Rectal smooth muscle tissue (tissue), 1 donor: ENCODE data around the gene HDAC4.

Experiments used
- H3K27ac ChIP-seq: one replicate; pipeline ENCODE4 v1.7.0; 2013; ENCODE audit warnings: low read depth, low read length, inconsistent platforms
- H3K27me3 ChIP-seq: one replicate; pipeline ENCODE4 v1.7.0; 2013; ENCODE audit warnings: low read length; ENCODE audit not compliant: control insufficient read depth, insufficient read depth
- H3K36me3 ChIP-seq: one replicate; pipeline ENCODE4 v1.7.0; 2013; ENCODE audit warnings: low read length; ENCODE audit not compliant: control insufficient read depth, insufficient read depth
- H3K4me1 ChIP-seq: one replicate; pipeline ENCODE4 v1.7.0; 2013; ENCODE audit warnings: low read length; ENCODE audit not compliant: control insufficient read depth, insufficient read depth
- H3K4me3 ChIP-seq: one replicate; pipeline ENCODE4 v1.7.0; 2013; ENCODE audit warnings: low read length
- H3K9ac ChIP-seq: one replicate; pipeline ENCODE4 v1.7.0; 2013; ENCODE audit warnings: low read length

HDAC4 gene

DNA sequence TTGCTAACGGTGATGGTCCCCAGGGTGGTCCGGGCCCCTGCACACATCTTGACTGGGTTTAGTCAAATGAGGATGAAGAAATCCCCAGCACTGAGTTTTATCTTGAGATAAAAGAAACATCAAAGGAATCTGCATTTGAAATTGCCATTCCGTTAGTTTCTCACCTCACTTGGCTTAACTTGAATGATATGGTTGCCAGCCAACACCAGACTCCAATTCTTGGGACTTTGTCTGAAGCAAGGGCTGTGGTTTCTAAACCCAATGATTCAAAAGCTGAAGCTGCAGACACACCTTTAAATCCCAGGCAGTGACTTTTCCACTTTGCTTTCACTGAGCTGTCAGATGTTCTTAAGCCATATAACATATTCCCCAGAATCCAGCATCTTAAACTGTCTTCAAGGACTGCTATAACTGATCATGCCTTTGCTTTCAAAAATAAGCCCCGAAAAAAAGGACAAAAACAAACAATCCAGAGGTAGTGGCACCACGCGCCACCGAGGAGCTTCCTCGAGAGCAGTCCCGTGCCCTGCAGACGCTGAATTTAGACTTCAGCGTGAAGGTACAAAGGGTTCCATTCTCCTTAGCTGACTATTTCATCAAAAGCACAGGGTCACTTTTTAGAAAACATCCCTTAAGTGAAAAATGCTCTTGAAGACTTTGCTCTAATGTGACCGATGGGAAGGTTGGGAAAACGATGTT lies 189.3 kb downstream of the HDAC4 start:
- H3K4me1 ChIP-seq, result peaks cover 20% of the 10 kb centered on the region
- H3K36me3 ChIP-seq, result no peaks in the 10 kb centered on the region
- no peak overlapping the region for H3K9ac ChIP-seq
- H3K27ac ChIP-seq, result no peak overlapping the region
- no peaks in the 10 kb centered on the region for H3K27me3 ChIP-seq
- H3K4me3 ChIP-seq, result no peak overlapping the region

DNA sequence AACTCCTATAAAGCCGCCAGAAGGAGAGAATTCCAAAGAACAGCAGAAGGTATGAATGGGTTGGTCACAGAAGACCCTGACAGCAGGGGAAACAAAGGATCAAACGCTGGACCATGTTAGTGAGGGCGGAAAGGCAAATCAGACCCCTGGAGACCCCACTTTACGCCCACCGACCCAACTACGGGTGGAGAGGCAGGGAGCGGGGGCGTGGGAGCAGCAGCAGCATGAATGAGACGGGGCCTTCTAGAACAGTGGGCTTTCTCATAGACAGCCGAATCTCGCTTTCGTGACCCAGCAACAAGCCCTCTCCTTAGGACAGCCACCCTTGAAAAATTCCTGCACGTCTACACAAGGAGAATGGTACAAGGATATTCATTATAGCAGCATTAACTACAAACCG lies 191.0 kb downstream of the HDAC4 start:
- Histone ChIP-seq H3K4me1 (peaks cover 23% of the 10 kb centered on the region), H3K9ac (no peak overlapping the region), H3K4me3 (no peak overlapping the region), H3K27me3 (no peaks in the 10 kb centered on the region), H3K27ac (no peak overlapping the region), H3K36me3 (no peaks in the 10 kb centered on the region)

DNA sequence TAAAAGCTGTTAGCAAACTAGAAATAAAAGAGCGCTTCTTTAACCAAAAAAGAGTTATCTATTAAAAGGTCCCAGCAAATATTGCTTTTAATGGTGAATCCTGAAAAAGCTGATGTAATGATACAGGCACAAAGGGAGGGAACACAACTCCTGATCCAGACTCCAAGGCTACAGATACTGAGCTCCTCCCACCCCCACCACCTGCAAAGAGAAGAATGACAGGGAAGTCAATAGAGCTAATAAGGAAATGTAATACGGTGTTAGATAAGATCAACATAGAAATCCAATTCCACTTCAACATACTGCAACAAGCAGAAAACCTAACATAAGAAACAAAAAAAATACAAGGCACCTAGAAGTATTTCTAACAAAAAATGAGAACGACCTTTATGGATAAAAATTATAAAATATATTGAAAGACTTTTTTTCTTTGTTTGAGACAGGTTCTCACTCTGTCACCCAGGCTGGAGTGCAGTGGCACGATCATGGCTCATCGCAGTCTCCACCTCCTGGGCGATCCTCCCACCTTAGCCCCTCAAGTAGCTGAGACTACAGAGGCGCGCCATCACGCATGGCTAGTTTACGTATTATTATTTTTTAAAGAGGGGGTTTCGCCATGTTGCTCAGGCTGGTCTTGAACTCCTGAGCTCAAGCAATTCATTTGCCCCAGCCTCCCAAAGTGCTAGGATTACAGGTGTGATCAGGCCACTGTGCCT lies 192.2 kb downstream of the HDAC4 start:
- H3K4me3 ChIP-seq, result no peak overlapping the region

DNA sequence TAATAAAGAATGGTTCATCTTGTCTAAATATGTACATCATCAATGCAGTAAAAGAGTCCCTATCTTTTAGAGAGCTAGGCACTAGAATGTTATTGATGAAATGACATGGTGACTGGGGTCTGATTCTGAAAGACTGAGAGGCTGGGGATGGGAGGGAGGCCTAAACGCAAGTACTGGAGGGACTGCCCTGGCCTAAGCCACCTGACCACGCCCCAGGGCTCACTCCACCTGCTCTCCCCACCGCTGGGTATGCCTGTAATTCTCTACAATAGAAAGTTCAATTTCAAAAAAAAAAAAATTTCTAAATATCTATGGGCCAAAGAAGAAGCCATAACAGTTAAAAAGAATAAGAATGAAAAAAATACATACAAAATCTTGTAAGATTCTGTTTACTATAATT lies 194.0 kb downstream of the HDAC4 start:
- Histone ChIP-seq H3K27me3 (no peaks in the 10 kb centered on the region), H3K9ac (no peak overlapping the region), H3K4me1 (peaks cover 19% of the 10 kb centered on the region), H3K4me3 (no peak overlapping the region), H3K27ac (no peak overlapping the region), H3K36me3 (no peaks in the 10 kb centered on the region)

More for the DNA sequence above, 192.2 kb downstream of the HDAC4 start:
- no peaks in the 10 kb centered on the region for H3K27me3 ChIP-seq
- no peaks in the 10 kb centered on the region for H3K36me3 ChIP-seq
- H3K4me1 ChIP-seq, result peaks cover 17% of the 10 kb centered on the region
- H3K27ac ChIP-seq, result no peak overlapping the region
- H3K9ac ChIP-seq, result no peak overlapping the region

GRCh38 chr2:239206042-239206441 lies 194.8 kb downstream of the HDAC4 start:
- Histone ChIP-seq H3K36me3 (no peaks in the 10 kb centered on the region), H3K27me3 (no peaks in the 10 kb centered on the region), H3K4me3 (no peak overlapping the region), H3K9ac (no peak overlapping the region), H3K27ac (no peak overlapping the region), H3K4me1 (peaks cover 18% of the 10 kb centered on the region)

DNA sequence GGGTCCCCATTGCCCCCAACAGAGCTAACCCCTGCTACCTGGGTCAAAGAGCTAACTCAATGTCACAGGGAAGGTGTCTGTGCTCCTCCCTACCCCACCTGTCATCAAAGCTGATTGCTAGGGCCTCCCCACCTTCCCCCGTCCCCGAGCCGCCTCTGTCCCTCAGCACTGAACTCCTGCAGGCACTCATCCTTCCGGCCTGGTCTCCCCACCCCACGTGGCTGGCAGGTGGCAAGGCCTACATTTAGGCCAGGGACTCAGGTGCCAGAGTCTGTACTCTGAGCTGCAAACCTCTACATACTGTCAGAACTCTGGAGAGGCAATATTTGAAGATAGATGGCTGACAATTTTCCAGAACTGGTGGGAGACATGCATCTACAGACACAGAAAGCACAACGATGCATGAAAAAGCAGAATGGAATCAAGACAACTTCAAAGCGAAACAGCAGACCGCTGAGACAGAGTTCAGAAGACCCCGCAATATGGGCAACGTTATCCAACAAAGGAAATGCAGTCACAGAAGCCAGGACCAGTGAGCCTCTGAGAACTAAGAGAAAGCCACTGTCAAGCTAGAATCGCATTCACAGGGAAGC lies 195.8 kb downstream of the HDAC4 start:
- Histone ChIP-seq H3K27me3 (no peaks in the 10 kb centered on the region), H3K4me1 (peaks cover 15% of the 10 kb centered on the region), H3K27ac (no peak overlapping the region), H3K9ac (no peak overlapping the region), H3K4me3 (no peak overlapping the region), H3K36me3 (no peaks in the 10 kb centered on the region)

DNA sequence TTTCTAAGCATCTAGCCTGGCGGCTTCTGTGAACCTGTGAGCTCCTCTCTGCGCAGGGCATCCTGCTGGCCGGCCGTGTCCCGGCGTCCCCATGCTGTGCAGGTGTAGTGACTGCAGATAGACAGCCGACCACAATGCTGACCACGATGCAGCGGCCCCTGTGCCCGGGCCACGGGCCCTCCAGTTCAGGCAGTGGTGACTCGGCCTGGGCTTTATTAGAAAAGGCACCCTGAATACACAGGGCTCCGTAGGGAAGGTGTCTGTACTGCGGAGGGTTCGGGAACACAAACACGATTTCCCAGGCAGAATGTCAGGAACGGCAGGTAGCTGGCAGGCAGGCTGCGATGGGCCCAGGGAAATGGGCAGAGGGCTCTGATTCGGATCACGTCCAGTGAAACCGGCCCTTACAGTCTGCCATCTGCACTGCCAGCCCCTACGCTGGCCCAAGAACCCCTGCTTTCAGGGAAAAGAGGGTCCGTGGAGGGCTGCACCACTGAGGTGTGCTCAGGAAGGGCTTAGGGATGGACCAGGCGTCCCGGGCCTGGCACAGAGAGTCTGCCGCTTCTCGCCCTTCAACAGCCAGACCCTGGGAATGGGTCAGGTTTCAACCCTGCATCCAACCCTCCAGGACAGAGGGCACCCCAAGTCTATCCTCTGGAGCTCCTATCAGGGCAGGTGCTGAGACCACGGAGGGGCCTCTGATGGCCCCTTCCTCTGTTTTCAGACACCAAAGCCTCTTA lies 196.5 kb downstream of the HDAC4 start:
- no peaks in the 10 kb centered on the region for H3K27me3 ChIP-seq
- H3K4me3 ChIP-seq, result no peak overlapping the region
- no peaks in the 10 kb centered on the region for H3K36me3 ChIP-seq
- H3K27ac ChIP-seq, result no peak overlapping the region
- peaks cover 15% of the 10 kb centered on the region for H3K4me1 ChIP-seq
- H3K9ac ChIP-seq, result no peak overlapping the region

DNA sequence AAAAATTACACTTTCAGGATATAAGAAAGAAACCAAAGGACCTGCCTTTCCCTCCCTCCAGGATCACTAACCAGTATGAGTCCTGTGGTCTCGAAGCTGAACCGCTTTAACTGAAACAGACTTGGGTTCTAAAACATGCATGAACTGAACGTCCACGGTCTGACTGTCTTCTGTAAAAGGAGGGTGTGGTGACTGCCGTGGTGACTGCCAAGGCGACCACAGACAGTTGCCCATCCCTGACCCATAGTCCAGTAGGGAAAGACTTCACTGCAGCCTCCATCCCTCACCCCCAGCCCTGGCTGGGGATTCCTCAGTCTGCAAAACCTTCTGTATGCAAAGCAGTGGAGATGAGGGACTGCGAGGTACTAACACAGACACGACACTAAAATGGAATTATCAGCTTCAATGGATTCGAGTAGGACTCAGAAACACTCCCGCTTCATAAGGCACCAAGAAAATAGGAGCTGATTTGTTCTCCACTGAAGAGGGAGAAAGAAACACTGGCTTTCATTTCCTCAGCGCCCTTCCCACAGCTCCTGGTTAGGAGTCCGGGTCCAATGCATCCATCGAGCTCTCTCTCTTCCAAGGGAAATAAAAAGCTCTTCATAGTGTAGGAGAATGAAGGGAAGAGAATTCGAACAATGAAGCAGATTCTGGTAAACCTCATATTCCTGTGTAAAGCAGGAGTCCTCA lies 197.2 kb downstream of the HDAC4 start:
- Histone ChIP-seq H3K4me1 (peaks cover 15% of the 10 kb centered on the region), H3K36me3 (no peaks in the 10 kb centered on the region), H3K27me3 (no peaks in the 10 kb centered on the region), H3K4me3 (no peak overlapping the region), H3K9ac (no peak overlapping the region), H3K27ac (no peak overlapping the region)

- Histone ChIP-seq H3K36me3 (peaks cover 3% of the 10 kb centered on the region), H3K27me3 (no peaks in the 10 kb centered on the region), H3K4me1 (peaks cover 15% of the 10 kb centered on the region), H3K27ac (no peak overlapping the region), H3K4me3 (no peak overlapping the region), H3K9ac (no peak overlapping the region)
Measured at GRCh38 chr2:239202836-239203235, 198.0 kb downstream of the HDAC4 start.

DNA sequence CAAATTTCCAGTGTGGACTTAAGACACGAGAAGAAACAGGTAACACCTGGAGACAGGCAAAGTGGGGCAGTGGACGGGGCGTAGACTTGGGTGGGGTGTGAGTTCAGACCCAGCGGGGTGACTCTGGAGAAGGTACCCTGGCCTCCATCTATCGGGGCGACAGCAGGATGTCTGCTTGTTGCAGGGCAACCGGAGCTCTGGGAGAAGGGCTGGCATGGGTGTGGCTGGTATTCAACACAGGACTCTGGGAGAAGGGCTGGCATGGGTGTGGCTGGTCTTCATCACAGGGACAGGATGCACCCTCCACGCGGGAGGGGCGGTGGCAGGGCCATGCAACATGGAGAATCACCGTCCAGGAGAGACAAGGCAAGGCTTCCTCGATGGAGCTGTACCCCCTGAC lies 198.5 kb downstream of the HDAC4 start:
- H3K27me3 ChIP-seq, result no peaks in the 10 kb centered on the region
- no peak overlapping the region for H3K27ac ChIP-seq
- H3K36me3 ChIP-seq, result peaks cover 3% of the 10 kb centered on the region
- no peak overlapping the region for H3K4me3 ChIP-seq
- no peak overlapping the region for H3K9ac ChIP-seq
- peaks cover 15% of the 10 kb centered on the region for H3K4me1 ChIP-seq

DNA sequence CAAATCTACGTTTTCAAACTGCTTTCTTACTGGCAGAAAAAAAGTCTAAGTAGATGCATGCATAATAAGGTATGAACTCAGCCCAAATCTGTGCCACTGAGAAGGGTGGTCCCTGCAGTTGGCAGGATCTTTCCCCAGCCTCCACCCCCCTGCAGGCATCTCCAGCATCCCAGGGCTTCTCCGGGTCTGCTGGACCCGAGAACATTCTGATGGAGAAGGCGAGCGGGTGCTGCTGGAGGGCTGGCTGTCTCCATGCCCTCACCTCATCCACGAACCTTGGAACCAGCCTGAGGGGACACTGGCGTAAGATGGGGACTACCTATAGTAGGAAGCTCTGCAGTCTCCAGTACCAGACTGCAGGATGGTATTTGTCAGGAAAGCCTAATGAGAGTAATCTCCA lies 198.9 kb downstream of the HDAC4 start:
- H3K4me1 ChIP-seq, result peaks cover 15% of the 10 kb centered on the region
- no peak overlapping the region for H3K9ac ChIP-seq
- peaks cover 5% of the 10 kb centered on the region for H3K36me3 ChIP-seq
- no peak overlapping the region for H3K4me3 ChIP-seq
- no peak overlapping the region for H3K27ac ChIP-seq
- H3K27me3 ChIP-seq, result no peaks in the 10 kb centered on the region

GRCh38 chr2:239201531-239201876 lies 199.3 kb downstream of the HDAC4 start:
- Histone ChIP-seq H3K4me1 (peaks cover 15% of the 10 kb centered on the region), H3K9ac (no peak overlapping the region), H3K36me3 (peaks cover 5% of the 10 kb centered on the region), H3K27ac (peak overlapping the region; percentile 62), H3K27me3 (no peaks in the 10 kb centered on the region), H3K4me3 (no peak overlapping the region)
